GM12892 (cell line): ENCODE results near the gene HS3ST3B1.
A peak's percentile ranks its signal among the peaks of the same experiment; 100 is the strongest.

Experiments
- DNase-seq: peaks from one replicate; pipeline ENCODE4 v3.0.0; 2011; ENCODE audit not compliant: insufficient read length
- FAIRE-seq: peaks from 2 replicates; lab custom pipeline; 2011; peaks lifted over from hg19 to GRCh38; lab: Jason Lieb, UNC
- POLR2A ChIP-seq: IDR thresholded peaks from 2 replicates; pipeline ENCODE4 v1.6.1; 2011; ENCODE audit warnings: low read depth, low read length, control low read depth
- POLR2AphosphoS5 ChIP-seq: IDR thresholded peaks from 2 replicates; pipeline ENCODE4 v1.6.1; 2011; ENCODE audit warnings: low read depth, low read length, control low read depth
- TAF1 ChIP-seq: IDR thresholded peaks from 2 replicates; pipeline ENCODE4 v1.6.1; 2011; ENCODE audit warnings: low read depth, mild to moderate bottlenecking, control low read depth, low read length, borderline replicate concordance

HS3ST3B1 gene

DNA sequence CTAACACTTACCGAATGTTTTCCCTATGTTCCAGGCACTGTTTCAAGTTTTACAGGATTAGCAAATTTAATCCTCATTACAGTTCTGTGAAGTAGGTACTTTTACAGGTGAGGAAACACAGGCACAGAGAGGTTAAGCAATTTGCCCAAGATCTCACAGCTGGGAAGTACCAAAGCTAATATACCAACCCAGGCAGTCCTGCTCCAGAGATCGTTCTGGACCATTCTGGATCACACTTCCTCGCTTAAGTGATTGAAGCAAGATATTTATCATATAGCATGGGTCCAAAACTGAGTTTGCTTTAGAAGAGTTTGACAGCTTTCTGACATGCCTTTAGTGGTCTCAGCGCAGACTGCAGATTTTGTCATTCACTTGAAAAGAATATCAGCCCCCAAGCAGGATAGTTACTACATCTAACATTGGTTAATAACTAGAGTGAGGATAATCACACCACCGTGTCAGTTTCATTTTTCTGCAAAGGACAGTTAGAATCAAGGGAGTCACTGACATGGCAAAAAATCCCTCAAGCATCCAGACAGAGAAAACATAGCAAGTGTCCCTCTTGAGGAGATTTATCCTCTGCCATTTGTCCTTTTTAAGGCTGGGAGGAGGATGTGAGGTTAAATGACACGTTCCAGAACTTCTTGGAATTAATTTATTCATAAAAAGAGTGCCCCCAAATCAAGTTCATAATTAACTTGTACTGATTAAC is 5.1 kb downstream of the HS3ST3B1 start:
- FAIRE-seq (no peak), DNase-seq (no peak)
- TF ChIP-seq POLR2A: no peak
- no peak for TF ChIP-seq POLR2AphosphoS5
- no peak for TF ChIP-seq TAF1

GRCh38 chr17:14306596-14306995 is 5.7 kb downstream of the HS3ST3B1 start:
- FAIRE-seq: no peak
- TF ChIP-seq POLR2A: no peak
- no peak for TF ChIP-seq TAF1
- no peak for TF ChIP-seq POLR2AphosphoS5
- DNase-seq: no peak

- FAIRE-seq (peak; percentile 36), DNase-seq (no peak)
- no peak for TF ChIP-seq TAF1
These were observed 6.7 kb downstream of the HS3ST3B1 start for GRCh38 chr17:14307560-14308024.

DNA sequence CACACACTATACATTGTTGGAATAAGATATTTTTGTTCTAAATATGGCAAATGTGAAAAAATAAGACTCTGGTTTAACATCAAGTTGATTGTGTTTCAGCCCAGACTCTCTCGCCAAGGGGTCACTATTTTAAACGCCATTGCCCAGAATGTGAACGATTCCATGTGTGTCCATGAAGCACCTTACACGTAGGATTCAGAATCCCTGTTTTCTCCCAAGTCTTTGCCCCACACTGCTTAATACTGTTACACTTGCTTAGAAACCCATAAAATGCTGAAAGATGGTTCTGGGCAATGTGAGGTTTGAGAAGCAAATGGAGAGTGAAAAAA is 7.7 kb downstream of the HS3ST3B1 start:
- TF ChIP-seq TAF1 (no peak), POLR2AphosphoS5 (no peak), POLR2A (no peak)
- no peak for FAIRE-seq
- no peak for DNase-seq

DNA sequence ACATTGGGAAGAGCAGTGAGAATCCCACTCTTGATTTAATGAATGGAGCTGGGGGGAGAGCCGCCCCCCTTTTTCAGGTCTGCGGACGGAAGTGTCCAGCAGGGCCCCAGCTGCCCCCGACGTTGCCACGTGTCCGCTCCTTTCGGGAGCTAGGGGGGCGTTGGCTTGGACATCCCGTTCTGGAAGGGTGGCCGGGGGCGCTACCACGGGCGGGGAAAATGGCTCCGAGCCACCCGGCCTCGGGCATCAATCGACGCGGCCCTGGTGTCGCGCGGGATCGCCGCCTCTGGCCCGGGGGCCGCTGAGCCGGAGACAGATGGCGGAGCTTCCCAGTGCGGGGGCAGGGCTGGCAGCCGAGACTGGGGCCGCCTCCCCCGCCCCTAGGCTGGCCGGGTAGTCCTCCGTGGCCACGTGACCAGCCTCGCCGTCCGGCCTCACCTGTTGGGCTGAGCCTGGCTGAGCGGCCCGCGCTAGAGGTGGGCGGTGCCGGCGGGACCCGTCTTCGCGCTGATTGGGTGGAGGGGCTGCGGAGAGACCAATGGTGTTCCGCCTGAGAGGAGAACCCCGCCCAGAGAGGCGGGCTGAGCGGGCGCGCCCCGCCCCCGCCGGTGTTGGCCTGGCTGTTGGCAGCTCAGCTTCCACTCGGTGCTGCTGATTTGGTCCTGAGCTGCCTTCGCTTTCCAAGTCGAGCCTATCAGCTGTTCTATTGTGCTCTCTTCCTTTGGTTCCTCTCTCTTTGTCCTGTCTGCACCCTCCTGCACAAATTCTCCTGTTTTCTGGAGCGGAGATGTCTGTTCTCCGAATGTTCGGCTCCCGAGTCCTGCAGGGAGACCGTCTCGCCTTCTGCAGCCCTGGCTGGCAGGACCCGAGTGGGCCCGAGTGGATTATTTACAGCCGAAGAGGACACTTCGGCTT is 8.3 kb downstream of the HS3ST3B1 start:
- FAIRE-seq (peak; percentile 92), DNase-seq (peak; percentile 72)
- no peak for TF ChIP-seq TAF1
- peak; percentile 34; the same call in 1 of the 2 replicates for TF ChIP-seq POLR2A

GRCh38 chr17:14310101-14310500 is 9.2 kb downstream of the HS3ST3B1 start:
- TF ChIP-seq POLR2A: no peak
- TF ChIP-seq POLR2AphosphoS5: no peak
- TF ChIP-seq TAF1: no peak
- no peak for DNase-seq
- no peak for FAIRE-seq

DNA sequence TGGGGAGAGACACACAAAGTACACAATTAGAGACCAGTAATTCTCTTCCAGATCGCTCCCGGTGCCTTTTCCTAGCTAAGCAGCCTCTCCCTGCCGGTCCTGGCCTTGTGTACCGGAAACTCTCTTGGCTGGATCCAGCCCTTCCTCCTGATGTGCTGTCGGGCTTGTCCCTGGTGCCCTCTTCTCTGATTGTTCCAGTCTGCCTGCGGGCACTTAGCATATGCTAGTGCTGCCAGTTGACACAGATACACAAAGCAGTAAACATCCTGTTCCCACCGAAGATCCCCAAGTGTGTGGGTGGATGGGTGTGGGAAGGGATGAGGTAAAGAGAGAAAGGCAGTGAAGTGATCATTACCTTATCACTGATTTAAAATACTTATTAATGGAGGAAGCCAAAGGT is 9.7 kb downstream of the HS3ST3B1 start:
- FAIRE-seq (no peak), DNase-seq (no peak)
- no peak for TF ChIP-seq TAF1
- TF ChIP-seq POLR2A: no peak
- TF ChIP-seq POLR2AphosphoS5: no peak

DNA sequence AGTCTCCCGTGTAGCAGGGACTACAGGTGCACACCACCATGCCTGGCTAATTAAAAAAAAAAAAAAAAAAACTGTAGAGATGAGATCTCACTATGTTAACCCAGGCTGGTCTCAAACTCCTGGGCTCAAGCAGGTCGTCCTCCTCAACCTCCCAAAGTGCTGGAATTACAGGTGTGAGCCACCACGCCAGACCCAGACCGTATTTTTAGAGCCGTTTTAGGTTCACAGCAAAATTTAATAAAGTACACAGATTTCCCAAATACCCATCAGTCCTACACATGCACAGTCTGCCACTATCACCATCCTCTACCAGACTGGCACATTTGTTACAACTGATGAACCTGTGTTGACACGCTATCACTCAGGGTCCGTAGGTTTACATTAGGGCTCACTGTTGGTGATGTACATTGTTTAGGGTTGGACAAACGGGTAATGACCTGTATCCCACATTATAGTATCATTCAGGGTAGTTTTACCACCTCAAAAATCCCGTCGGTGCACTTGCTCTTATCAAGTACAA is 10.4 kb downstream of the HS3ST3B1 start:
- TF ChIP-seq POLR2AphosphoS5 (no peak), TAF1 (no peak), POLR2A (no peak)
- no peak for DNase-seq
- FAIRE-seq: no peak

DNA sequence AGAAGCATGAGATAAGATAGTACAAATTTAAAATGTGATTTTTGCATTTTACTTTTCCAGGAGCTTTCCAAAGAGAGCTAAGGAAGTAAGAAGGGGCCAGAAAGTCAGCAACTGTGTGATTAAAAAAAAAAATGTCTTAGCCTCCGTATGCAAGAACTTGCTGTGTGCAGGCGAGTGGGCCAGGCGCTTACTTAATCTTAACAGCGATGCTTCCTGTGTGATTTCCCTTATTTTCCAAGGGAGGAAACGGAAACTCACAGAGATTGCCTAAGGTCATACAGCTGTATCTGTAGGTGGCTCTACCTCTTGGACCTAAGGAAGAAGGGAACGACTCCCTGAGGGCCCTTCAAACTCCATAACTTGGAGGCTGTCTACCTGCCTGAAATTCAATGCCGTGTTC is 11.1 kb downstream of the HS3ST3B1 start:
- TF ChIP-seq POLR2A (no peak), TAF1 (no peak), POLR2AphosphoS5 (no peak)
- DNase-seq: no peak
- FAIRE-seq: no peak

- DNase-seq (no peak), FAIRE-seq (no peak)
- no peak for TF ChIP-seq POLR2AphosphoS5
- no peak for TF ChIP-seq TAF1
- no peak for TF ChIP-seq POLR2A
These were observed 11.6 kb downstream of the HS3ST3B1 start for GRCh38 chr17:14312522-14312921.

DNA sequence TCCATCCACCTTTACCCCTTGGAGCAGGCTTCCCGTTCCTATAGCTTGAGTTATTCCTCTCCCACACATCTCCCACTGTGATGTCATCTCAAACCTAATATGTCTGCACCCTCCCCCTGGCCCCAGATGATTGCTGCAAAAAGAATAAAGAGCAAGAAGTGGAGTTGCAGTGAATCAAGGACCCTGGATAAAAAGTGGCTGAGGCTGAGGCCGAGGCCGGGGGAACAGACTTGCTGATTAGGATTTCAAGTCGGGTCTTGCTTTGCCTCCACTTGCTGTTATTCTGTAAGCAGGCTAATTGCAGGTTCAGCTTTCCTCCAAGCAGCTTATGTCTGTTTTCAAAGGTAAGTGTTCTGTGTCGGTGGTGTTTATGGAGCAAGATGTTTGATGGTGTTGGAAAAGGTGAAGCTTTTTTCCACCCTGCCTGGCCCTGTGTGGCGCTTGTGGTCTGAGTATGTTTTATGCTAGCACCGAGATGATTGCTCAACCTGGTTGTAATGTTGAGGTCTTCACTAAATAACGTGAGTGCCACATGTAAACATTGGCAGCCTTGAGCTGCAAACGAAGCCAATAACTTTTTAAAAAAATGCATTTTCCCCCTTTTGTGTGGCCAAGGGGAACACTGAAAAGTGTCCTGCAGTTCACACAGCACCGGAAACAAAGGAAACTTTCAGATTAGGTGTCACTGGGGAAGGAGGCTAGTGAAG is 15.4 kb downstream of the HS3ST3B1 start:
- no peak for TF ChIP-seq POLR2A
- no peak for DNase-seq
- no peak for FAIRE-seq
